HG03175 (cell line): Measurements from ENCODE around the gene MYO1G.

ENCODE experiments used
- ATAC-seq: cut with Tn5 transposase; IDR thresholded peaks from one replicate; pipeline ENCODE4 v1.9.1; 2021; ENCODE audit warnings: mild to moderate bottlenecking, moderate library complexity; ENCODE audit not compliant: unreplicated experiment

MYO1G gene

GRCh38 chr7:44967571-44968446 lies 11.0 kb downstream of the MYO1G start:
- no peak for ATAC-seq

GRCh38 chr7:44966731-44967538 lies 11.9 kb downstream of the MYO1G start:
- ATAC-seq = no peak

- ATAC-seq = no peak
These were observed 12.7 kb downstream of the MYO1G start for GRCh38 chr7:44965937-44966730.

GRCh38 chr7:44965441-44965903 lies 13.3 kb downstream of the MYO1G start:
- ATAC-seq = no peak

GRCh38 chr7:44964831-44965440 lies 13.9 kb downstream of the MYO1G start:
- ATAC-seq = no peak

- ATAC-seq = no peak
These were observed 14.4 kb downstream of the MYO1G start for GRCh38 chr7:44964384-44964830.

GRCh38 chr7:44963364-44964290 lies 15.2 kb downstream of the MYO1G start:
- ATAC-seq = no peak

GRCh38 chr7:44962483-44963251 lies 16.1 kb downstream of the MYO1G start:
- no peak for ATAC-seq

- no peak for ATAC-seq
These were observed 16.9 kb downstream of the MYO1G start for GRCh38 chr7:44961844-44962482.

GRCh38 chr7:44960011-44960580 lies 18.7 kb downstream of the MYO1G start:
- no peak for ATAC-seq

GRCh38 chr7:44959433-44959951 lies 19.3 kb downstream of the MYO1G start:
- no peak for ATAC-seq

- ATAC-seq = no peak
These were observed 20.0 kb downstream of the MYO1G start for GRCh38 chr7:44958645-44959344.

GRCh38 chr7:44956157-44956766 lies 22.6 kb downstream of the MYO1G start:
- no peak for ATAC-seq

- ATAC-seq = no peak
These were observed 23.1 kb downstream of the MYO1G start for GRCh38 chr7:44955733-44956132.

- ATAC-seq = no peak
These were observed 25.7 kb downstream of the MYO1G start for GRCh38 chr7:44953156-44953555.

- ATAC-seq = no peak
These were observed 29.5 kb downstream of the MYO1G start for GRCh38 chr7:44949303-44949702.

- no peak for ATAC-seq
These were observed 33.3 kb downstream of the MYO1G start for GRCh38 chr7:44945479-44945878.
